ENCODE data around the gene UGT1A9.

The UGT1A9 gene

GRCh38 chr2:233658610-233659009, 13.1 kb upstream of the UGT1A9 start:
- Histone ChIP-seq H3K27me3 (replicated peaks; ENCODE audit: control insufficient read depth, insufficient read depth, low read length) (no peaks in the 10 kb centered on the region), H3K36me3 (ENCODE audit: control insufficient read depth, insufficient read depth, low read length) (no peaks in the 10 kb centered on the region), H3K4me3 (replicated peaks; ENCODE audit: low read depth, low read length) (no peak overlapping the region)
- no peak for TF ChIP-seq CTCF (IDR thresholded peaks at IDR 0.05; ENCODE audit: insufficient read depth, low read length, poor library complexity, severe bottlenecking)
- no peak for DNase-seq (ENCODE audit: extremely low read depth, insufficient read length)

- no peak overlapping the region for H3K4me3 ChIP-seq (replicated peaks; ENCODE audit: low read depth, low read length)
- TF ChIP-seq CTCF (IDR thresholded peaks at IDR 0.05; ENCODE audit: insufficient read depth, low read length, poor library complexity, severe bottlenecking) = no peak
- DNase-seq (ENCODE audit: extremely low read depth, insufficient read length) = no peak
- H3K36me3 ChIP-seq (ENCODE audit: control insufficient read depth, insufficient read depth, low read length) = no peaks in the 10 kb centered on the region
- H3K27me3 ChIP-seq (replicated peaks; ENCODE audit: control insufficient read depth, insufficient read depth, low read length) = no peaks in the 10 kb centered on the region
These were observed 7.8 kb upstream of the UGT1A9 start for GRCh38 chr2:233663911-233664310.

GRCh38 chr2:233668605-233669260, 3.0 kb upstream of the UGT1A9 start:
- H3K4me3 ChIP-seq (replicated peaks; ENCODE audit: low read depth, low read length) = no peak overlapping the region
- no peaks in the 10 kb centered on the region for H3K36me3 ChIP-seq (ENCODE audit: control insufficient read depth, insufficient read depth, low read length)
- H3K27me3 ChIP-seq (replicated peaks; ENCODE audit: control insufficient read depth, insufficient read depth, low read length) = no peaks in the 10 kb centered on the region
- DNase-seq (ENCODE audit: extremely low read depth, insufficient read length) = no peak
- TF ChIP-seq CTCF (IDR thresholded peaks at IDR 0.05; ENCODE audit: insufficient read depth, low read length, poor library complexity, severe bottlenecking) = no peak

- Histone ChIP-seq H3K27me3 (replicated peaks; ENCODE audit: control insufficient read depth, insufficient read depth, low read length) (no peaks in the 10 kb centered on the region), H3K36me3 (ENCODE audit: control insufficient read depth, insufficient read depth, low read length) (no peaks in the 10 kb centered on the region), H3K4me3 (replicated peaks; ENCODE audit: low read depth, low read length) (no peak overlapping the region)
- DNase-seq (ENCODE audit: extremely low read depth, insufficient read length) = no peak
- TF ChIP-seq CTCF (IDR thresholded peaks at IDR 0.05; ENCODE audit: insufficient read depth, low read length, poor library complexity, severe bottlenecking) = no peak
These were observed 1.2 kb downstream of the UGT1A9 start for GRCh38 chr2:233672886-233673285.

- no peaks in the 10 kb centered on the region for H3K36me3 ChIP-seq (ENCODE audit: control insufficient read depth, insufficient read depth, low read length)
- H3K27me3 ChIP-seq (replicated peaks; ENCODE audit: control insufficient read depth, insufficient read depth, low read length) = no peaks in the 10 kb centered on the region
- no peak for DNase-seq (ENCODE audit: extremely low read depth, insufficient read length)
- H3K4me3 ChIP-seq (replicated peaks; ENCODE audit: low read depth, low read length) = no peak overlapping the region
- no peak for TF ChIP-seq CTCF (IDR thresholded peaks at IDR 0.05; ENCODE audit: insufficient read depth, low read length, poor library complexity, severe bottlenecking)
These were observed 2.2 kb downstream of the UGT1A9 start for GRCh38 chr2:233673896-233674295.

GRCh38 chr2:233674314-233674713, 2.6 kb downstream of the UGT1A9 start:
- H3K27me3 ChIP-seq (replicated peaks; ENCODE audit: control insufficient read depth, insufficient read depth, low read length) = no peaks in the 10 kb centered on the region
- H3K36me3 ChIP-seq (ENCODE audit: control insufficient read depth, insufficient read depth, low read length) = no peaks in the 10 kb centered on the region
- TF ChIP-seq CTCF (IDR thresholded peaks at IDR 0.05; ENCODE audit: insufficient read depth, low read length, poor library complexity, severe bottlenecking) = no peak
- H3K4me3 ChIP-seq (replicated peaks; ENCODE audit: low read depth, low read length) = no peak overlapping the region
- no peak for DNase-seq (ENCODE audit: extremely low read depth, insufficient read length)

Measured in GM06990 (cell line).